Loucy (cell line): ENCODE results near the gene RFX3.

ENCODE experiments used
- H2AFZ ChIP-seq: fragments of 200-600 bp; sonication (generic); 2 replicates; pipeline ENCODE4 v1.6.0; 2016; ENCODE audit warnings: antibody characterized with exemption, mild to moderate bottlenecking, low read length, moderate library complexity
- H3F3A ChIP-seq: fragments of 200-600 bp; 2 replicates; pipeline ENCODE4 v1.6.0; 2016; ENCODE audit warnings: antibody characterized with exemption, low read depth, mild to moderate bottlenecking
- H3K27me3 ChIP-seq: fragments of 200-600 bp; sonication (generic); 2 replicates; pipeline ENCODE4 v1.6.1; 2014; ENCODE audit warnings: low read length, mild to moderate bottlenecking; ENCODE audit not compliant: insufficient read depth, poor library complexity, severe bottlenecking
- H3K36me3 ChIP-seq: fragments of 200-600 bp; sonication (generic); 2 replicates; pipeline ENCODE4 v1.6.1; 2016; ENCODE audit warnings: low read length; ENCODE audit not compliant: insufficient read depth
- H3K4me1 ChIP-seq: fragments of 200-600 bp; sonication (generic); 2 replicates; pipeline ENCODE4 v1.5.1; 2014; ENCODE audit warnings: low read length, mild to moderate bottlenecking; ENCODE audit not compliant: insufficient read depth, poor library complexity, severe bottlenecking
- H3K4me2 ChIP-seq: fragments of 200-600 bp; sonication (generic); 2 replicates; pipeline ENCODE4 v1.6.0; 2014; ENCODE audit warnings: antibody characterized with exemption, low read length, low read depth, mild to moderate bottlenecking; ENCODE audit not compliant: poor library complexity, severe bottlenecking
- H3K4me3 ChIP-seq: fragments of 200-600 bp; sonication (generic); 2 replicates; pipeline ENCODE4 v1.5.1; 2014; ENCODE audit warnings: low read length, mild to moderate bottlenecking, mixed read lengths; ENCODE audit not compliant: poor library complexity, severe bottlenecking
- H3K79me2 ChIP-seq: fragments of 200-600 bp; sonication (generic); 2 replicates; pipeline ENCODE4 v1.6.1; 2014; ENCODE audit warnings: low read length; ENCODE audit not compliant: insufficient read depth
- H3K9ac ChIP-seq: fragments of 200-600 bp; sonication (generic); 2 replicates; pipeline ENCODE4 v1.6.0; 2014; ENCODE audit warnings: mild to moderate bottlenecking, low read depth, low read length, moderate library complexity; ENCODE audit not compliant: poor library complexity, severe bottlenecking
- H3K9me2 ChIP-seq: fragments of 200-600 bp; sonication (generic); replicated peaks from 2 replicates; pipeline ENCODE4 v1.6.1; 2016; ENCODE audit warnings: low read depth, low read length, mixed read lengths
- H3K9me3 ChIP-seq: fragments of 200-600 bp; sonication (generic); 2 replicates; pipeline ENCODE4 v1.6.1; 2014; ENCODE audit warnings: mild to moderate bottlenecking, antibody characterized with exemption, low read length, low read depth; ENCODE audit not compliant: insufficient read depth
- H4K20me1 ChIP-seq: fragments of 200-600 bp; sonication (generic); 2 replicates; pipeline ENCODE4 v1.6.0; 2014; ENCODE audit warnings: antibody characterized with exemption, low read length, mild to moderate bottlenecking; ENCODE audit not compliant: insufficient read depth, poor library complexity, severe bottlenecking
- CTCF ChIP-seq: fragments of 200-600 bp; sonication (generic); conservative IDR thresholded peaks from 2 replicates; pipeline ENCODE4 v1.5.1; 2014; ENCODE audit warnings: mild to moderate bottlenecking, antibody characterized with exemption, low read length
- EZH2phosphoT487 ChIP-seq: fragments of 200-600 bp; IDR thresholded peaks from 2 replicates; pipeline ENCODE4 v1.6.1; 2018; ENCODE audit warnings: antibody characterized with exemption, mild to moderate bottlenecking, moderate library complexity, borderline replicate concordance

The RFX3 gene

DNA sequence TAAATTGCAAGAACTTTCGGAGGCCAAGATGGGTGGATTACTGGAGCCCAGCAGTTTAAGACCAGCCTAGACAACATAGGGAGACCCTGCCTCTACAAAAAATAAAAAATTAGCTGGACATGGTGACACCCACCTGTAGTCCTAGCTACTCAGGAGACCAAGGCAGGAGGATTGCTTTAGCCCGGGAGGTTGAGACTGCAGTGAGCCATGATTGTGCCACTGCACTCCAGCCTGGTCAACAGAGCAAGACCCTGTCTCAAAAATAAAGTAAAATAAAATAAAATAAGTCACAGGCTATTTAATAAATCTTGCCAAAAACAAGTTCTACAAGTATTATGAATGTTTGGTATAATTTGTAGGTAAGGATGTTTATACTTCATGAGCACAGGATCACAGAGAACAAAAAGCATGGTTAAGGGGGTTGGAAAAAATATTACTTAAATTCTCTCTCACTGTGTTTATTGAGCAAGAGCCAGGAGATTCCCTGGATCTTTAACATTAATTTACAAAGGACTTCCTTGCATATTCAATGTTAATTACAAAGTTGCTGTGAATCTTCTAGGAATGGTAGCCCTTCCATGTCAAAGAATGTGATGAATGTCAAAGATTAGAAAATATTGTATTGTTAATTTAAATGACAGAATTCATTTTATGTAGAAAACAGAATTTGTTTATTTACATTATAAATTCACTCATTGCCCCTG is 164.0 kb downstream of the RFX3 start:
- Histone ChIP-seq H3K27me3 (no peaks in the 10 kb centered on the region), H3K9me2 (no peaks in the 10 kb centered on the region), H3K36me3 (no peaks in the 10 kb centered on the region), H3F3A (no peaks in the 10 kb centered on the region), H3K79me2 (no peaks in the 10 kb centered on the region), H2AFZ (no peak overlapping the region), H3K4me1 (no peaks in the 10 kb centered on the region), H3K9ac (no peak overlapping the region), H3K4me3 (no peak overlapping the region), H3K4me2 (no peak overlapping the region), H4K20me1 (no peaks in the 10 kb centered on the region), H3K9me3 (0 out of 2 replicates have a peak, but pooled peaks cover 5% of the 10 kb centered on the region)
- TF ChIP-seq CTCF (no peak), EZH2phosphoT487 (no peak)

GRCh38 chr9:3361116-3361515 is 164.7 kb downstream of the RFX3 start:
- no peak overlapping the region for H3K4me2 ChIP-seq
- no peak overlapping the region for H2AFZ ChIP-seq
- no peak overlapping the region for H3K9ac ChIP-seq
- no peaks in the 10 kb centered on the region for H3K4me1 ChIP-seq
- H3K9me2 ChIP-seq: no peaks in the 10 kb centered on the region
- no peaks in the 10 kb centered on the region for H4K20me1 ChIP-seq
- no peaks in the 10 kb centered on the region for H3K36me3 ChIP-seq
- no peak overlapping the region for H3K4me3 ChIP-seq
- no peaks in the 10 kb centered on the region for H3K27me3 ChIP-seq
- H3F3A ChIP-seq: no peaks in the 10 kb centered on the region
- H3K79me2 ChIP-seq: no peaks in the 10 kb centered on the region
- TF ChIP-seq CTCF (no peak), EZH2phosphoT487 (no peak)
- 0 out of 2 replicates have a peak, but pooled peaks cover 5% of the 10 kb centered on the region for H3K9me3 ChIP-seq

DNA sequence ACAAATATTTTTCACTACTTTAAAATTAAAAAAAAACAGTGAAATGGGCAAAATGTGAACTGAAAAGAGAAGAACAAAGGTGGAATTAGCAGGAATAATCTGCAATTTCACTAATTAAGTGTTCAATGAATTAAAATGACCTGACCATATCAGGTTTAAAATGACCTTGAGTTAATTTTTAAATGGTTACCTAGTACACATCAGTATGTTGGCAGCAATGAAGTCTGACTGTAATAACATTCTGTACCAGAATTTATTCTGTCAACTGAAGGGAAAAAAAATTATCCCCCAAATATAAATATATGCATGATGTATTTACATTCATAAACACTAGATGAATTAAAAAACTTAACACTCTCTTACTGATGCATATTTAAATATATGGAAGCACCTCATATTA is 165.6 kb downstream of the RFX3 start:
- Histone ChIP-seq H3K4me3 (no peak overlapping the region), H3K4me1 (no peaks in the 10 kb centered on the region), H3F3A (no peaks in the 10 kb centered on the region), H4K20me1 (no peaks in the 10 kb centered on the region), H3K9ac (no peak overlapping the region), H3K36me3 (no peaks in the 10 kb centered on the region), H3K9me3 (0 out of 2 replicates have a peak, but pooled peaks cover 5% of the 10 kb centered on the region), H3K27me3 (no peaks in the 10 kb centered on the region), H2AFZ (no peak overlapping the region), H3K9me2 (no peaks in the 10 kb centered on the region), H3K79me2 (no peaks in the 10 kb centered on the region), H3K4me2 (no peak overlapping the region)
- TF ChIP-seq CTCF: no peak
- TF ChIP-seq EZH2phosphoT487: no peak
